C4-2B (cell line): ENCODE data around the gene RTN1.

Source experiments
- CTCF ChIP-seq: fragments of 450-650 bp; conservative IDR thresholded peaks from 2 replicates; pipeline ENCODE4 v1.5.1; 2017; ENCODE audit warnings: mild to moderate bottlenecking
- ZFX ChIP-seq: fragments of 450-650 bp; IDR thresholded peaks from 2 replicates; pipeline ENCODE4 v1.6.1; 2017

DNA sequence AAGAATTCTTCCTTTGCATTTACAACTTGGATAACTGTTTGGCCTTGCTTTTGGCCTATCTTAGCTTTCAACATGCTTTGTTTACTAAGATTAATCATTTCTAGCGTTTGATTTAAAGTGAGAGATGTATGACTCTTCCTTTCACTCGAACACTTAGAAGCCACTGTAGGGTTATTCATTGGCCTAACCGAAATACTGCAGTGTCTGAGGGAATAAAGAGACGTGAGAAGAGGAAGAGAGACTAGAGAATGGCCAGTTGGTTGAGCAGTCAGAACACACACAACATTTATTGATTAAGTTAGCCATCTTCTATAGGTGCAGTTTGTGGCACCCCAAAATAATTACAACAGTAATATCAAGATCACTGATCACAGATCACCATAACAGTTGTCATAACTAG, 231.7 kb downstream of the RTN1 start:
- TF ChIP-seq CTCF (no peak), ZFX (no peak)
